ENCODE measurements around the gene OR4D6. TPM values are rescaled to one million over a fixed set of nuclear protein-coding genes. Genes with fewer than 3 reads are reported as not detected.

The OR4D6 gene
- total RNA-seq, 1 experiment from 2014 or later = not detected

DNA sequence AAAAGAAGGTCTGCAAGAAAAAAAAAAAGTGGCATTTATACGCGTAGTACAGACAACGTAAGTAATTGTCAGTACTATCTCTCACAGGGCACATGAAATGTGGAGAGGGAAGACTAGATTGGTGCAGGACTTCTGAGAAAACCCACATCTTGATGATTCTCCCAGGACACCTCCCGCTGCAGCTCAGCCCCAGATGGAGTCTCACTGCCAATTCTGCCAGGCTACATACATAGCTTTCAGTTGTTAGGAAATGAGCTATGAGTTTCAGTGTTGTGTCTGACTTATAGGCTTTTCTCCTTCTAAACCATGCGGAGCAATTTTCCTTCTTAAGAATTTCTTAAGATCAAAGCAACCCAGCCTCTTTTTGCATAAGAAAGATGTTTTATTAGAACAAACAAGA is 40.1 kb upstream of the OR4D6 start:
- Histone ChIP-seq H3K23me2 (ENCODE audit: insufficient read length, low read depth, low read length, poor library complexity, severe bottlenecking) (no peaks in the 10 kb centered on the region), H3K4me2 (ENCODE audit: insufficient read depth, insufficient read length, low read length) (no peak overlapping the region), H4K5ac (ENCODE audit: insufficient read length, low read depth, low read length) (no peak overlapping the region), H3K4me1 (ENCODE audit: insufficient read depth, low read length) (no peaks in the 10 kb centered on the region), H3T11ph (ENCODE audit: low read length) (no peak overlapping the region), H3K4ac (ENCODE audit: low read depth, low read length) (no peak overlapping the region), H2AFZ (ENCODE audit: low read length) (no peak overlapping the region), H3K9me3 (ENCODE audit: control insufficient read depth, low read depth, low read length) (no peaks in the 10 kb centered on the region), H3K27ac (ENCODE audit: insufficient read length, low read depth, low read length) (no peak overlapping the region), H2BK15ac (ENCODE audit: low read depth, low read length) (no peak overlapping the region), H3K79me2 (ENCODE audit: insufficient read depth, low read length) (no peaks in the 10 kb centered on the region), H2BK20ac (ENCODE audit: low read depth, low read length, poor library complexity, severe bottlenecking) (no peak overlapping the region), H4K8ac (replicated peaks; ENCODE audit: insufficient read length, low read depth, low read length) (no peak overlapping the region), H3K18ac (ENCODE audit: insufficient read length, low read depth, low read length) (no peak overlapping the region), H4K91ac (ENCODE audit: insufficient read length, low read depth, low read length) (no peak overlapping the region), H3K56ac (ENCODE audit: insufficient read length, low read depth, low read length) (no peak overlapping the region), H2AK5ac (ENCODE audit: insufficient read length, low read length) (no peak overlapping the region), H4K20me1 (ENCODE audit: control insufficient read depth, insufficient read depth, insufficient read length) (no peaks in the 10 kb centered on the region), H2BK120ac (ENCODE audit: low read depth, low read length, poor library complexity, severe bottlenecking) (no peak overlapping the region), H3K27me3 (ENCODE audit: insufficient read depth, low read length) (no peaks in the 10 kb centered on the region), H3K9ac (ENCODE audit: extremely low read depth, insufficient read length, low read length) (no peak overlapping the region), H3K14ac (ENCODE audit: insufficient read depth, low read length) (no peak overlapping the region), H2BK5ac (ENCODE audit: insufficient read length, low read length) (no peak overlapping the region), H3K79me1 (ENCODE audit: insufficient read depth, low read depth, low read length, poor library complexity, severe bottlenecking) (no peaks in the 10 kb centered on the region), H3K23ac (ENCODE audit: insufficient read length, low read depth, low read length) (no peak overlapping the region), H2BK12ac (ENCODE audit: insufficient read length, low read depth, low read length) (no peak overlapping the region)
- Mint-ChIP-seq H3K4me1 (no peaks in the 10 kb centered on the region), H3K4me3 (no peak overlapping the region), H3K27me3 (ENCODE audit: low read depth) (no peaks in the 10 kb centered on the region), H3K9me3 (peaks cover 10 to 14% of the 10 kb centered on the region in 2 experiments), H3K27ac (no peak overlapping the region), H3K36me3 (ENCODE audit: insufficient read depth in 1 of 3, low read depth in 3 of 3) (peaks cover 0 to 2% (median 0%) of the 10 kb centered on the region in 3 experiments; a peak in 1 of 7 replicates)
- WGBS (ENCODE audit: extremely low coverage, insufficient read length, low lambda C conversion rate) = no CpG with 5 or more reads among the region's 5 CpGs
- TF ChIP-seq, protein P1, sequence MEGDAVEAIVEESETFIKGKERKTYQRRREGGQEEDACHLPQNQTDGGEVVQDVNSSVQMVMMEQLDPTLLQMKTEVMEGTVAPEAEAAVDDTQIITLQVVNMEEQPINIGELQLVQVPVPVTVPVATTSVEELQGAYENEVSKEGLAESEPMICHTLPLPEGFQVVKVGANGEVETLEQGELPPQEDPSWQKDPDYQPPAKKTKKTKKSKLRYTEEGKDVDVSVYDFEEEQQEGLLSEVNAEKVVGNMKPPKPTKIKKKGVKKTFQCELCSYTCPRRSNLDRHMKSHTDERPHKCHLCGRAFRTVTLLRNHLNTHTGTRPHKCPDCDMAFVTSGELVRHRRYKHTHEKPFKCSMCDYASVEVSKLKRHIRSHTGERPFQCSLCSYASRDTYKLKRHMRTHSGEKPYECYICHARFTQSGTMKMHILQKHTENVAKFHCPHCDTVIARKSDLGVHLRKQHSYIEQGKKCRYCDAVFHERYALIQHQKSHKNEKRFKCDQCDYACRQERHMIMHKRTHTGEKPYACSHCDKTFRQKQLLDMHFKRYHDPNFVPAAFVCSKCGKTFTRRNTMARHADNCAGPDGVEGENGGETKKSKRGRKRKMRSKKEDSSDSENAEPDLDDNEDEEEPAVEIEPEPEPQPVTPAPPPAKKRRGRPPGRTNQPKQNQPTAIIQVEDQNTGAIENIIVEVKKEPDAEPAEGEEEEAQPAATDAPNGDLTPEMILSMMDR (conservative IDR thresholded peaks at IDR 0.05) = no peak
- DNase-seq = no peak
